ENCODE measurements around the gene MDP1.

Gene MDP1

GRCh38 chr14:24187539-24187915 is 28.3 kb downstream of the MDP1 start:
- no peaks in the 10 kb centered on the region for H3K9me2 ChIP-seq (ENCODE audit: low read depth, low read length)
- TF ChIP-seq CTCF (IDR thresholded peaks at IDR 0.05; ENCODE audit: low read length), result no peak
- no peak for TF ChIP-seq EZH2 (IDR thresholded peaks at IDR 0.05; ENCODE audit: borderline replicate concordance, low read length)
- H4K20me1 ChIP-seq (ENCODE audit: insufficient read depth, low read length), result no peaks in the 10 kb centered on the region
- H3K27me3 ChIP-seq (ENCODE audit: insufficient read depth, low read length), result no peaks in the 10 kb centered on the region
- peak overlapping the region; percentile 65 for H3K4me3 ChIP-seq (ENCODE audit: low read depth, low read length, poor library complexity, severe bottlenecking)
- H3K4me1 ChIP-seq (ENCODE audit: insufficient read depth, low read length, severe bottlenecking), result peaks cover 19% of the 10 kb centered on the region
- no peaks in the 10 kb centered on the region for H3F3A ChIP-seq (ENCODE audit: insufficient read depth, low read length)
- H3K9me3 ChIP-seq (ENCODE audit: low read length), result no peaks in the 10 kb centered on the region
- H2AFZ ChIP-seq (ENCODE audit: low read length), result no peak overlapping the region
- no peaks in the 10 kb centered on the region for H3K79me2 ChIP-seq (ENCODE audit: insufficient read depth, low read length)
- H3K9ac ChIP-seq (ENCODE audit: low read length), result peak overlapping the region; percentile 64
- no peak overlapping the region for H3K27ac ChIP-seq (ENCODE audit: low read depth, low read length, poor library complexity, severe bottlenecking)
- H3K4me2 ChIP-seq (ENCODE audit: low read length), result peak overlapping the region; percentile 67
- peaks cover 56% of the 10 kb centered on the region for H3K36me3 ChIP-seq (ENCODE audit: insufficient read depth, low read length)

GRCh38 chr14:24186831-24187538 is 28.9 kb downstream of the MDP1 start:
- H3K27ac ChIP-seq (ENCODE audit: low read depth, low read length, poor library complexity, severe bottlenecking), result no peak overlapping the region
- H3K36me3 ChIP-seq (ENCODE audit: insufficient read depth, low read length), result peaks cover 56% of the 10 kb centered on the region

GRCh38 chr14:24185741-24186140 is 30.1 kb downstream of the MDP1 start:
- no peak overlapping the region for H3K9ac ChIP-seq (ENCODE audit: low read length)
- H3K36me3 ChIP-seq (ENCODE audit: insufficient read depth, low read length), result peaks cover 63% of the 10 kb centered on the region
- no peaks in the 10 kb centered on the region for H3K9me2 ChIP-seq (ENCODE audit: low read depth, low read length)
- H3F3A ChIP-seq (ENCODE audit: insufficient read depth, low read length), result no peaks in the 10 kb centered on the region
- H3K4me1 ChIP-seq (ENCODE audit: insufficient read depth, low read length, severe bottlenecking), result peaks cover 19% of the 10 kb centered on the region
- H2AFZ ChIP-seq (ENCODE audit: low read length), result no peak overlapping the region
- H3K4me3 ChIP-seq (ENCODE audit: low read depth, low read length, poor library complexity, severe bottlenecking), result no peak overlapping the region
- H3K27ac ChIP-seq (ENCODE audit: low read depth, low read length, poor library complexity, severe bottlenecking), result no peak overlapping the region
- H3K4me2 ChIP-seq (ENCODE audit: low read length), result no peak overlapping the region
- TF ChIP-seq CTCF (IDR thresholded peaks at IDR 0.05; ENCODE audit: low read length) (no peak), EZH2 (IDR thresholded peaks at IDR 0.05; ENCODE audit: borderline replicate concordance, low read length) (no peak)
- no peaks in the 10 kb centered on the region for H3K79me2 ChIP-seq (ENCODE audit: insufficient read depth, low read length)
- H3K27me3 ChIP-seq (ENCODE audit: insufficient read depth, low read length), result no peaks in the 10 kb centered on the region
- H3K9me3 ChIP-seq (ENCODE audit: low read length), result no peaks in the 10 kb centered on the region
- no peaks in the 10 kb centered on the region for H4K20me1 ChIP-seq (ENCODE audit: insufficient read depth, low read length)

More at GRCh38 chr14:24186831-24187538, 28.9 kb downstream of the MDP1 start:
- H3K4me1 ChIP-seq (ENCODE audit: insufficient read depth, low read length, severe bottlenecking), result peaks cover 19% of the 10 kb centered on the region
- no peaks in the 10 kb centered on the region for H3K9me3 ChIP-seq (ENCODE audit: low read length)
- no peak overlapping the region for H2AFZ ChIP-seq (ENCODE audit: low read length)
- no peaks in the 10 kb centered on the region for H3K79me2 ChIP-seq (ENCODE audit: insufficient read depth, low read length)
- H3K9me2 ChIP-seq (ENCODE audit: low read depth, low read length), result no peaks in the 10 kb centered on the region
- H4K20me1 ChIP-seq (ENCODE audit: insufficient read depth, low read length), result no peaks in the 10 kb centered on the region
- H3K9ac ChIP-seq (ENCODE audit: low read length), result no peak overlapping the region; the same call in 1 of the 2 replicates
- TF ChIP-seq CTCF (IDR thresholded peaks at IDR 0.05; ENCODE audit: low read length) (no peak), EZH2 (IDR thresholded peaks at IDR 0.05; ENCODE audit: borderline replicate concordance, low read length) (no peak)
- no peaks in the 10 kb centered on the region for H3F3A ChIP-seq (ENCODE audit: insufficient read depth, low read length)
- peak overlapping the region; percentile 65 for H3K4me3 ChIP-seq (ENCODE audit: low read depth, low read length, poor library complexity, severe bottlenecking)
- H3K4me2 ChIP-seq (ENCODE audit: low read length), result peak overlapping the region; percentile 67; the same call in 1 of the 2 replicates
- no peaks in the 10 kb centered on the region for H3K27me3 ChIP-seq (ENCODE audit: insufficient read depth, low read length)
